Measurements from ENCODE around the gene CHIT1.

Gene CHIT1

GRCh38 chr1:203166192-203166940 is 63.1 kb downstream of the CHIT1 start:
- no peaks in the 10 kb centered on the region for H3K79me1 ChIP-seq (ENCODE audit: low read depth, low read length)
- H4K8ac ChIP-seq (ENCODE audit: low read depth, low read length): peak overlapping the region; percentile 48
- H3K23ac ChIP-seq (ENCODE audit: low read depth, low read length, poor library complexity): no peak overlapping the region
- H3K4me1 ChIP-seq (ENCODE audit: control insufficient read depth in 2 of 2, insufficient read depth in 1 of 2, low read depth in 1 of 2, low read length in 2 of 2): peaks cover 0 to 6% of the 10 kb centered on the region in 2 donors
- no peaks in the 10 kb centered on the region for H3K27me3 ChIP-seq (ENCODE audit: control insufficient read depth in 3 of 3, insufficient read depth in 3 of 3, low read depth in 1 of 3, low read length in 3 of 3)
- H2BK120ac ChIP-seq (ENCODE audit: low read depth, low read length): peak overlapping the region; percentile 77
- H3K14ac ChIP-seq (ENCODE audit: low read length): no peak overlapping the region
- no peak overlapping the region for H4K91ac ChIP-seq (ENCODE audit: low read depth, low read length, poor library complexity)
- no peak overlapping the region for H3K4ac ChIP-seq (ENCODE audit: low read length)
- H3K9ac ChIP-seq (ENCODE audit: low read depth, low read length, poor library complexity): peak overlapping the region; percentile 70
- peak overlapping the region; percentile 89 for H2BK15ac ChIP-seq (ENCODE audit: low read length)
- H3K4me2 ChIP-seq (ENCODE audit: insufficient read depth, low read length, poor library complexity, severe bottlenecking): no peak overlapping the region
- no peak for DNase-seq (ENCODE audit: low spot score)
- peak overlapping the region; percentile 61 for H2BK5ac ChIP-seq (ENCODE audit: low read length)
- H3K27ac ChIP-seq (replicated peaks; ENCODE audit: low read length): no peak overlapping the region
- H2AFZ ChIP-seq (ENCODE audit: low read length): no peak overlapping the region
- H2BK12ac ChIP-seq (ENCODE audit: low read length): peak overlapping the region; percentile 84
- no peaks in the 10 kb centered on the region for H3K9me3 ChIP-seq (replicated peaks in 1 of 2; ENCODE audit: control insufficient read depth in 2 of 2, insufficient read depth in 1 of 2, low read depth in 1 of 2, low read length in 2 of 2)
- no peaks in the 10 kb centered on the region for H3K36me3 ChIP-seq (replicated peaks in 1 of 2; ENCODE audit: control insufficient read depth in 2 of 2, insufficient read depth in 2 of 2, low read length in 2 of 2)
- H3K4me3 ChIP-seq (ENCODE audit: low read length in 2 of 2): no peak overlapping the region
- WGBS, 2 donors (ENCODE audit: extremely low coverage in 2 of 2, insufficient read length in 2 of 2, insufficient replicate concordance in 1 of 2): no CpG with 5 or more reads among the region's 14 CpGs
- H3K18ac ChIP-seq (ENCODE audit: low read length): peak overlapping the region; percentile 84
- peak overlapping the region; percentile 91 for H2AK5ac ChIP-seq (ENCODE audit: low read depth, low read length)

All from neuronal stem cell (in vitro differentiated cells).